AML-193 (cell line): ENCODE measurements around the gene NAGS.
"Not testable (repeated sequence)": the region's sequence is repeated elsewhere in the genome, so short reads cannot be mapped to it uniquely, and the experiment has no call there.

Experiments
- DNase-seq, 2 experiments: peaks; one replicate each; lab custom pipeline; 2025; lab: John Stamatoyannopoulos, UW

Gene NAGS

GRCh38 chr17:44006598-44007345 is 2.4 kb downstream of the NAGS start:
- peak in 1 of 2 experiments; percentile 5 for DNase-seq

DNA sequence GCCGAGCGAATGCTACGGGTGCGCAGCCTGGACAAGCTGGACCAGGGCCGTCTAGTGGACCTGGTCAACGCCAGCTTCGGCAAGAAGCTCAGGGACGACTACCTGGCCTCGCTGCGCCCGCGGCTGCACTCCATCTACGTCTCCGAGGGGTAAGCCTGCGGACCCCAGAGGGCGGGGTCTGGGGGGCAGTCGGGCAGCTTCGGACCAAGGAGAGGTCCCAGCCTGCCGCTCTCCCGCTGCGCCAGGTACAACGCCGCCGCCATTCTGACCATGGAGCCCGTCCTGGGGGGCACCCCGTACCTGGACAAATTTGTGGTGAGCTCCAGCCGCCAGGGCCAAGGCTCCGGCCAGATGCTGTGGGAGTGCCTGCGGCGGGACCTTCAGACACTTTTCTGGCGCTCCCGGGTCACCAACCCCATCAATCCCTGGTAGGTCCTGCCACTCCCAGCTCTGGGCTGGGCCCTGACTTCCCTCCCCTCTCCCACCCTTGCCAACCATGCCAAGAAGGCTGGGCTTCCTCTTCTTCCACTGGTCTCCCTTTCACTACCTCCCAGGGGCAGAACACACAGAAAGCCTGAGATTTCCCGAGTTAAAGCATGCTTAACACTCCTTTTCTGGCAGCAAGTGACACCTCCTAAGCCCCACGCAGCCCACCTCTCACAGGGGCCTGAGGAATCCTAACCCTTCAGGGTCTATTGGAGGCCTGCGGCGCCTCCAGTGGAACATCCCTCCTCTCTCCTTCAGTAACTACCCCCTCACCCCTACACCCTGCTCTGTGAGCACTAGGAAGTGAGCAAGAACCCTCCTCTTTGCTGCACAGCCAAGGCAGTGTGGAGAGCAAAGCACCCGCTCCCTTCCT is 3.2 kb downstream of the NAGS start:
- no peak for DNase-seq

- no peak for DNase-seq
Measured at GRCh38 chr17:44008205-44008909, 3.9 kb downstream of the NAGS start.

GRCh38 chr17:44010966-44011647 is 6.7 kb downstream of the NAGS start:
- no peak for DNase-seq

GRCh38 chr17:44011876-44012275 is 7.5 kb downstream of the NAGS start:
- DNase-seq, result no peak

DNA sequence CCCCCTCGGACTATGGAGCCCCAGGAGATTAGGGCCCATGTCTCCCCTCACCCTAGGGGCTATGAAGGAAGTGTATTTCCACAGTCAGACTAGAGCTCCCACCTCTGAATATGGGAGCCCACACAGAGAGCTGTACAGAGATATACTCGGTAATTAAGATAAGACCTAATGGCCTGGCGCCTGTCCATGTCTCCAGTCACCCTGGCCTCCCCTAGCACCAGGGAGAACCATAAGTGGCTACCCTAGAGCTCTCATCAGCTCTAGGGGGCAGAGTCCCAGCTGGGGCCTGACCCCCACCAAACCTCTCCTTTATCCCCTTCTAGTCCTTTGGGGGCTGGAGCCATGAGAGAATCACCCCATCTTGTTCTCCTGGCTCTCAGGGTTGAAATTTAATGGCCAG is 8.0 kb downstream of the NAGS start:
- no peak for DNase-seq

GRCh38 chr17:44012874-44013273 is 8.5 kb downstream of the NAGS start:
- no peak for DNase-seq

DNA sequence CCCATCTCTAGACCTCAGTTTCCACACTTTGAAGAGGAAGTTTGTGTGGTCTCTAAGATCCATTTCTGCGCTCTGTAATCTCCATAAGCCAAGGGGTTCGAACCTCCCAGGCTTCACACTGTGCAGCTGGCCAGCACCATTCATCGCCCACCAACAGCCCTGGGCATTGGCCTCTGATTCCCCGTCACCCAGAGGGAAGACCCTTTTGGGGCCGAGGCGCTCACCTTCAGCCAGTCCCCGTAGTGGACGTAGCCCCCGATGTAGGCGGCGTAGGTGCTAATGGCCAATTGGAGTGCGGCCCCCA is 9.7 kb downstream of the NAGS start:
- no peak for DNase-seq

GRCh38 chr17:44014437-44015172 is 10.2 kb downstream of the NAGS start, which contains the start of gene TMEM101:
Gene TMEM101, minus strand, starts transcription at chr17:44014963. Its CDS starts 11 bp downstream, at chr17:44014952.
- DNase-seq, result peak; percentile 95

DNA sequence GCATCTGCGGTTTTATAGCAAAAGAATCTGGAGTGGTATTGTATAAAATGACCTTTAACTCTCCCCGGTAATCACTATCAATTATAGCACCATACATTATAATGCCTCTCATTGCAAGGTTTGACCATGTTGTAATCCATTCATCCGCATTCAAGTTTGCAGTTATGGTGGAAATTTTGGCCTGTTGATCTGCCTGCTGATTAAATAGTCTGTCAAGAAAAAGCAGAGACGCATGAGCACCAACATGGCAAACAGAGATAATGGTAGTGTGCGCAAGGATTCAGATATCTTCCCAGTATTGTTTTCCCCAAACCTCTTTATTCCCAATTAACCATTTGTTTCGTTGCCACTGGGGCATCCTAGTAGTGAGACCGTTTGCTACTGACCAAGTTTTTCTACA is 16.8 kb downstream of the NAGS start:
- DNase-seq, result not testable (repeated sequence)

DNA sequence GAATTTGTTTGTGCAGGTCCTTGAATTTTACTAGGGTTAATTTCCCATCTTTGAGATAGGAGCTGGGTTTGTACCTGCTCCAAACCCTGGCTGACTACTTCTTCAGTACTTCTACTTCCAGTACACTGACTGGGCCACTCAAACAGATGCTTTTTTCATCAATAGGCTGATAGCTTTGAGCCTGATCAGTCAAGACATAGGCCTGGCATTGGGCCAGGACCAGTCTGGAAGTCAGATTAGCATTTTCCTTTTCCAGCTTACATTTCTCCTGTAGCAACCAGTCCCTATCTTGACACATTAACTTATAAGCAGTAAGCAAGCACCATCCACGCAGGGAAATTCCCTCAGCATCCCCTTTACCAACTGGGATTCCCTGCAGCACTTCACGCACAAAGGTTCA is 17.8 kb downstream of the NAGS start:
- DNase-seq, result no peak

GRCh38 chr17:44023545-44024270 is 19.3 kb downstream of the NAGS start:
- no peak for DNase-seq

- DNase-seq, result no peak
Measured at GRCh38 chr17:44024271-44024663, 19.8 kb downstream of the NAGS start.

- DNase-seq, result no peak
Measured at GRCh38 chr17:44024853-44025252, 20.4 kb downstream of the NAGS start.

GRCh38 chr17:44029736-44030135 is 25.3 kb downstream of the NAGS start:
- no peak for DNase-seq

DNA sequence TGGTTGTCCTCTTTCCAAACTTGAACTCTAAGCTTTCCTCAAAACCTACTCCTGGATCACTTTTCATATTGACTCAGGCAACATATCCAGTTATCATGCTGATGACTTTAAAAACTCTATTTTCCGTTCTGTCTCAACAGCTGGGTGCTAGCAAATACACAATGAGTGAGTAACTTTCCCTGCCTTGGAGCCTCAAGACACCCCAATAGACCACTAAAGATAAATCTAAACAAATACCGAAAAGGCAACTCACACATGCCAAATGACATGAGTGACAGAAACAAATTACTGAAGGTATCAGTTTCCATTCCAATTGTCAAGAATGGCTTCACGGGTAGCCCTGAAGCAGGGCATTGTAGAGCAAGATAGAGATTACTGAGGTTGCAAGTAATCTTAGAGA is 26.1 kb downstream of the NAGS start:
- no peak for DNase-seq

- no peak for DNase-seq
Measured at GRCh38 chr17:44033861-44034408, 29.5 kb downstream of the NAGS start.

GRCh38 chr17:44034688-44035087 is 30.3 kb downstream of the NAGS start:
- DNase-seq, result not testable (repeated sequence)

DNA sequence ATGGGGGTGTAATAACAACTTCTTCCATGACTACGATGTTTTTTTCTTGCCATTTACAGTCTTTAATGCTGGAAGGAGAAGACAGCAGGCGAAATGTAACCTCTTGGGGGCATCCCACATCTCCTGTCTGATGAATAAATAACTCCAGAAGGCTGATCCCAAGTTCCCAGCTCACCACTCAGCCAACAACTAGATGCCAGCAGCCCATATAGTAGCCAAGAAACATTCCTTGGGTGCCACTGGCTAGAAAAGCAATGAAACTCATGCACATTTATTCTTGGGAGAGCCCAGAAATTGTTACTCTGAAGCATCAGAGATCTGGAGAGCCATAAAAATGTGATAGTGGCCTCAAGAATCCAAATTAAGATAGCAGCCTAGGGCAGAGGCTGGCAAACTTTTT is 33.0 kb downstream of the NAGS start:
- DNase-seq, result no peak

GRCh38 chr17:44038604-44039011 is 34.2 kb downstream of the NAGS start:
- DNase-seq, result no peak
